ENCODE measurements around the gene PRR5L.

DNA sequence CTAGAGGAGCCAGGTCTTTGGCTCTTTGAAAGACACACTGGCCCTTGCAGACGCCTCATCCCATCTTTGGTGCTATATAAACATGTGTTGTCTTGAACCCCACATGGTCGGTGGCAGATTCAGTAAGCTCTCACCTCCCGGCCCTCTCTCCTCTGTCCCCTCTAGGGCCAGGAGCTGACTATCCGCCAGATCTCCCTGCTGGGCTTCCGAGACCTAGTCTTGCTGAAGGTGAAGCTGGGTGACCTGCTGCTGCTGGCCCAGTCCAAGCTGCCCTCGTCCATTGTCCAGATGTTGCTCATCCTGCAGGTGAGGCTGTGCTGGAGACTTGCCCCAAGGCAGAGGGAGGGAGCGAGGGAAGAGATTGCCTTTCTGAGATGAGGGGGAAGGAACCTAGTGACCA is 150.0 kb downstream of the PRR5L start:
- TF ChIP-seq, protein P1, sequence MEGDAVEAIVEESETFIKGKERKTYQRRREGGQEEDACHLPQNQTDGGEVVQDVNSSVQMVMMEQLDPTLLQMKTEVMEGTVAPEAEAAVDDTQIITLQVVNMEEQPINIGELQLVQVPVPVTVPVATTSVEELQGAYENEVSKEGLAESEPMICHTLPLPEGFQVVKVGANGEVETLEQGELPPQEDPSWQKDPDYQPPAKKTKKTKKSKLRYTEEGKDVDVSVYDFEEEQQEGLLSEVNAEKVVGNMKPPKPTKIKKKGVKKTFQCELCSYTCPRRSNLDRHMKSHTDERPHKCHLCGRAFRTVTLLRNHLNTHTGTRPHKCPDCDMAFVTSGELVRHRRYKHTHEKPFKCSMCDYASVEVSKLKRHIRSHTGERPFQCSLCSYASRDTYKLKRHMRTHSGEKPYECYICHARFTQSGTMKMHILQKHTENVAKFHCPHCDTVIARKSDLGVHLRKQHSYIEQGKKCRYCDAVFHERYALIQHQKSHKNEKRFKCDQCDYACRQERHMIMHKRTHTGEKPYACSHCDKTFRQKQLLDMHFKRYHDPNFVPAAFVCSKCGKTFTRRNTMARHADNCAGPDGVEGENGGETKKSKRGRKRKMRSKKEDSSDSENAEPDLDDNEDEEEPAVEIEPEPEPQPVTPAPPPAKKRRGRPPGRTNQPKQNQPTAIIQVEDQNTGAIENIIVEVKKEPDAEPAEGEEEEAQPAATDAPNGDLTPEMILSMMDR (optimal IDR thresholded peaks at IDR 0.05 in 1 of 3, IDR thresholded peaks at IDR 0.05 in 1 of 3, conservative IDR thresholded peaks at IDR 0.05 in 1 of 3; ENCODE audit: extremely low read depth in 1 of 3, insufficient read depth in 2 of 3, low read length in 3 of 3), result no peak
- TF ChIP-seq EZH2 (IDR thresholded peaks at IDR 0.05; ENCODE audit: low read length), result no peak
